HCT116 (cell line): ENCODE data around the gene SHISA4. TPM values are rescaled to one million over a fixed set of nuclear protein-coding genes. Genes with fewer than 3 reads are reported as not detected.

Experiments
- ATAC-seq: fragments of 200-7000 bp; cut with Tn5 transposase; 2 replicates; pipeline ENCODE4 v1.9.1; 2020; ENCODE audit warnings: mild to moderate bottlenecking, moderate library complexity
- BruUV-seq: library from RNA; stranded (reverse); fragments of 400-500 nt; replicated peaks from 2 replicates; lab custom pipeline; 2021; lab: Mats Ljungman, UMichigan
- CTCF ChIA-PET: fragments of 300-600 bp; sonication (Branson Sonifier 250); formaldehyde crosslinking; loops from one replicate; lab custom pipeline; 2021; ENCODE audit warnings: antibody characterized with exemption; lab: Charles Lee
- POLR2A ChIA-PET: fragments of 300-600, 350-600 bp; sonication (Branson Sonifier 250); formaldehyde crosslinking; loops from one replicate; lab custom pipeline; 2021; ENCODE audit warnings: antibody characterized with exemption; lab: Charles Lee
- RAD21 ChIA-PET, 2 experiments: fragments of 300-600 bp; sonication (Branson Sonifier 250); formaldehyde crosslinking; loops; one replicate each; lab custom pipeline; 2023; ENCODE audit warnings: low total read pairs in 2 of 2; ENCODE audit not compliant: uncharacterized antibody in 2 of 2, unreplicated experiment in 2 of 2, low non-redundant PET in 1 of 2; lab: Charles Lee
- DNase-seq: peaks from one replicate; pipeline ENCODE4 v3.0.0-alpha.2; 2010; ENCODE audit warnings: low read depth, low spot score
- H2AFZ ChIP-seq: fragments of 200-600 bp; shearing (Covaris generic), sonication (generic); 2 replicates; pipeline ENCODE4 v1.6.1; 2017; ENCODE audit warnings: low read depth, mixed run types, mixed read lengths, antibody characterized with exemption, low read length; ENCODE audit not compliant: poor library complexity, severe bottlenecking
- H3K27ac ChIP-seq: 2 replicates; pipeline ENCODE4 v1.5.1; 2012; ENCODE audit warnings: low read depth, low read length
- H3K27me3 ChIP-seq: fragments of 200-600 bp; sonication (generic); 2 replicates; pipeline ENCODE4 v1.6.1; 2016; ENCODE audit warnings: mixed run types, low read length, mixed read lengths; ENCODE audit not compliant: insufficient read depth
- H3K36me3 ChIP-seq, 2 experiments: fragments of 200-500 bp in 1 of 2; fragments of 200-600 bp in 1 of 2; sonication (Bioruptor generic) in 1 of 2; sonication (generic) in 1 of 2; 2 replicates each; pipeline versions ENCODE4 v1.5.1 to v1.6.1; 2014 to 2016; ENCODE audit warnings: low read length in 2 of 2, inconsistent platforms in 1 of 2, mixed read lengths in 1 of 2, mixed run types in 1 of 2; ENCODE audit not compliant: insufficient read depth in 2 of 2, control insufficient read depth in 1 of 2
- H3K4me1 ChIP-seq, 2 experiments: fragments of 200-600 bp in 1 of 2; sonication (generic) in 1 of 2; 2 replicates each; pipeline versions ENCODE4 v1.5.1 to v1.6.1; 2012 to 2017; ENCODE audit warnings: low read length in 2 of 2, inconsistent platforms in 1 of 2, mild to moderate bottlenecking in 1 of 2, mixed read lengths in 1 of 2, mixed run types in 1 of 2, moderate library complexity in 1 of 2; ENCODE audit not compliant: insufficient read depth in 2 of 2, control insufficient read depth in 1 of 2
- H3K4me2 ChIP-seq: fragments of 200-600 bp; sonication (generic); 2 replicates; pipeline ENCODE4 v1.6.1; 2017; ENCODE audit warnings: mixed run types, low read length, mixed read lengths
- H3K4me3 ChIP-seq, 2 experiments: fragments of 200-600 bp in 1 of 2; sonication (generic) in 1 of 2; replicated peaks in 1 of 2; 2 replicates each; pipeline ENCODE4 v1.5.1; 2011 to 2016; ENCODE audit warnings: low read length in 2 of 2, control low read depth in 1 of 2, low read depth in 1 of 2, mild to moderate bottlenecking in 1 of 2, mixed read lengths in 1 of 2, mixed run types in 1 of 2
- H3K79me2 ChIP-seq: fragments of 200-600 bp; sonication (generic); 2 replicates; pipeline ENCODE4 v1.6.1; 2017; ENCODE audit warnings: mild to moderate bottlenecking, mixed run types, low read length, moderate library complexity, mixed read lengths; ENCODE audit not compliant: insufficient read depth
- H3K9ac ChIP-seq: fragments of 200-600 bp; sonication (generic); 2 replicates; pipeline ENCODE4 v1.6.1; 2016; ENCODE audit warnings: low read length, mixed read lengths
- H3K9me2 ChIP-seq: fragments of 200-600 bp; sonication (generic), shearing (Covaris generic); 2 replicates; pipeline ENCODE4 v1.6.1; 2017; ENCODE audit warnings: mixed run types, mild to moderate bottlenecking, moderate library complexity; ENCODE audit not compliant: insufficient read depth
- H3K9me3 ChIP-seq, 2 experiments: fragments of 200-500 bp in 1 of 2; fragments of 200-600 bp in 1 of 2; sonication (Bioruptor generic) in 1 of 2; sonication (generic) in 1 of 2; 2 replicates each; pipeline ENCODE4 v1.6.1; 2014 to 2017; ENCODE audit warnings: low read length in 2 of 2, mixed read lengths in 2 of 2, inconsistent platforms in 1 of 2, low read depth in 1 of 2, mild to moderate bottlenecking in 1 of 2, mixed run types in 1 of 2, moderate library complexity in 1 of 2; ENCODE audit not compliant: control insufficient read depth in 1 of 2, insufficient read depth in 1 of 2
- H4K20me1 ChIP-seq: fragments of 200-600 bp; sonication (generic), shearing (Covaris generic); 2 replicates; pipeline ENCODE4 v1.6.1; 2017; ENCODE audit warnings: mixed run types, mild to moderate bottlenecking, moderate library complexity; ENCODE audit not compliant: insufficient read depth
- ATF3 ChIP-seq: IDR thresholded peaks from 2 replicates; pipeline ENCODE4 v1.6.1; 2012
- CBX3 ChIP-seq: IDR thresholded peaks from 2 replicates; pipeline ENCODE4 v1.6.1; 2012; ENCODE audit warnings: low read depth
- EZH2 ChIP-seq: fragments of 200-600 bp; sonication (generic); IDR thresholded peaks from 2 replicates; pipeline ENCODE4 v1.6.1; 2017; ENCODE audit warnings: antibody characterized with exemption, mixed run types
- EZH2phosphoT487 ChIP-seq: fragments of 200-600 bp; IDR thresholded peaks from 2 replicates; pipeline ENCODE4 v1.6.1; 2018; ENCODE audit warnings: antibody characterized with exemption, borderline replicate concordance
- FOSL1 ChIP-seq: IDR thresholded peaks from 2 replicates; pipeline ENCODE4 v1.6.1; 2012; ENCODE audit warnings: low read depth
- JUND ChIP-seq: IDR thresholded peaks from 2 replicates; pipeline ENCODE4 v1.6.1; 2012
- MAX ChIP-seq: IDR thresholded peaks from 2 replicates; pipeline ENCODE4 v1.6.1; 2012
- POLR2AphosphoS5 ChIP-seq: IDR thresholded peaks from 2 replicates; pipeline ENCODE4 v1.6.1; 2011; ENCODE audit warnings: mild to moderate bottlenecking, low read depth, low read length, moderate library complexity
- REST ChIP-seq: IDR thresholded peaks from 2 replicates; pipeline ENCODE4 v1.6.1; 2012; ENCODE audit warnings: low read depth
- SP1 ChIP-seq: IDR thresholded peaks from 2 replicates; pipeline ENCODE4 v1.6.1; 2012; ENCODE audit warnings: low read depth
- SRF ChIP-seq: IDR thresholded peaks from 2 replicates; pipeline ENCODE4 v1.6.1; 2012; ENCODE audit warnings: low read depth
- ZFX ChIP-seq: fragments of 450-650 bp; IDR thresholded peaks from 2 replicates; pipeline ENCODE4 v1.6.1; 2017
- intact Hi-C: fragments of 100-400 bp; cut with micrococcal nuclease; formaldehyde crosslinking; loops from 2 replicates; pipeline ENCODE4 v1.10.0; 2022
- total RNA-seq: library from RNA; stranded (reverse); gene quantifications from one replicate; pipeline ENCODE4 v1.2.1, GENCODE V29; 2021; ENCODE audit not compliant: unreplicated experiment

The SHISA4 gene
- total RNA-seq, 1 experiment from 2014 or later = 15.2 TPM

GRCh38 chr1:201845331-201846083 is 43.2 kb upstream of the SHISA4 start:
- Histone ChIP-seq H3K9me2 (no peaks in the 10 kb centered on the region), H4K20me1 (peaks cover 20% of the 10 kb centered on the region), H2AFZ (no peak overlapping the region), H3K36me3 (peaks cover 5 to 28% of the 10 kb centered on the region in 2 experiments), H3K9ac (no peak overlapping the region), H3K27ac (no peak overlapping the region), H3K79me2 (peaks cover 97% of the 10 kb centered on the region), H3K4me3 (no peak overlapping the region), H3K4me2 (no peak overlapping the region), H3K9me3 (no peaks in the 10 kb centered on the region), H3K27me3 (no peaks in the 10 kb centered on the region), H3K4me1 (peaks cover 0 to 12% of the 10 kb centered on the region in 2 experiments; a peak in 2 of 4 replicates)
- no TSS peak for BruUV-seq
- DNase-seq (no peak), ATAC-seq (no peak)
- TF ChIP-seq EZH2 (no peak), SRF (no peak), MAX (no peak), FOSL1 (no peak), JUND (no peak), POLR2AphosphoS5 (no peak), CBX3 (no peak), EZH2phosphoT487 (no peak), REST (no peak), ZFX (no peak), ATF3 (no peak), SP1 (no peak)
- intact Hi-C loops = no loop called here
- RAD21 ChIA-PET = no interaction called here
- POLR2A ChIA-PET = no interaction called here
- CTCF ChIA-PET = interaction anchor here (1.0 to 1.4 kb wide), 2 partner anchors 16 to 333 kb away, joined by 3 to 8 read pairs; partner anchors contain the start of gene IPO9
